Nephron (organoid): ENCODE results near the gene KIR2DL1.
"Not testable (repeated sequence)": the region's sequence is repeated elsewhere in the genome, so short reads cannot be mapped to it uniquely, and the experiment has no call there.

Experiments
- H3K27ac Mint-ChIP-seq, 3 experiments: 2 replicates each; pipeline ENCODE4 v1.8.0; 2020; ENCODE audit warnings: mixed read lengths in 3 of 3, mild to moderate bottlenecking in 2 of 3, moderate library complexity in 1 of 3
- H3K27me3 Mint-ChIP-seq: 2 replicates; pipeline ENCODE4 v1.8.0; 2021; ENCODE audit warnings: low read depth, mild to moderate bottlenecking, moderate library complexity, mixed read lengths
- H3K36me3 Mint-ChIP-seq: 2 replicates; pipeline ENCODE4 v1.8.0; 2020; ENCODE audit warnings: low read depth, mixed read lengths
- H3K4me1 Mint-ChIP-seq: 2 replicates; pipeline ENCODE4 v1.8.0; 2020; ENCODE audit warnings: mixed read lengths
- H3K4me3 Mint-ChIP-seq, 3 experiments: 2 replicates each; pipeline ENCODE4 v1.8.0; 2020; ENCODE audit warnings: mild to moderate bottlenecking in 3 of 3, mixed read lengths in 3 of 3, moderate library complexity in 2 of 3
- H3K9me3 Mint-ChIP-seq: 2 replicates; pipeline ENCODE4 v1.8.0; 2020; ENCODE audit warnings: mixed read lengths
- CTCF ChIP-seq, 3 experiments: fragments of 200-600 bp; sonication (generic); IDR thresholded peaks; one replicate each; pipeline ENCODE4 v1.5.0; 2021; ENCODE audit warnings: antibody characterized with exemption in 3 of 3; ENCODE audit not compliant: unreplicated experiment in 3 of 3

The KIR2DL1 gene

GRCh38 chr19:54769646-54770045, at the start of gene KIR2DL1:
KIR2DL1 (plus strand) TSS chr19:54769793; CDS start chr19:54769851, 58 bp downstream.
- H3K36me3 Mint-ChIP-seq, H3K27me3 Mint-ChIP-seq, H3K27ac Mint-ChIP-seq, H3K4me3 Mint-ChIP-seq, H3K4me1 Mint-ChIP-seq: not testable (repeated sequence)
- peaks cover 70% of the 10 kb centered on the region for H3K9me3 Mint-ChIP-seq

GRCh38 chr19:54724142-54724541, 45.5 kb upstream of the KIR2DL1 start, which contains the start of gene KIR3DL3:
KIR3DL3 (plus strand) TSS chr19:54724442; CDS start chr19:54724497, 55 bp downstream.
- H3K27ac Mint-ChIP-seq: no peak within 1 kb of the TSS
- peaks cover 8% of the 10 kb centered on the region for H3K36me3 Mint-ChIP-seq
- TF ChIP-seq CTCF (IDR thresholded peaks at IDR 0.05; ENCODE audit: unreplicated experiment in 3 of 3): no peak
- no peak within 1 kb of the TSS for H3K4me3 Mint-ChIP-seq
- H3K27me3 Mint-ChIP-seq: peaks cover 7% of the 10 kb centered on the region
- H3K9me3 Mint-ChIP-seq: peaks cover 84% of the 10 kb centered on the region
- H3K4me1 Mint-ChIP-seq: no peaks in the 10 kb centered on the region

- peaks cover 81% of the 10 kb centered on the region for H3K9me3 Mint-ChIP-seq
- TF ChIP-seq CTCF (IDR thresholded peaks at IDR 0.05; ENCODE audit: unreplicated experiment in 3 of 3): no peak
- H3K4me1 Mint-ChIP-seq: no peaks in the 10 kb centered on the region
- H3K36me3 Mint-ChIP-seq: peaks cover 9% of the 10 kb centered on the region
- no peak overlapping the region for H3K4me3 Mint-ChIP-seq
- H3K27me3 Mint-ChIP-seq: peaks cover 7% of the 10 kb centered on the region
- no peak overlapping the region for H3K27ac Mint-ChIP-seq
These were observed 44.9 kb upstream of the KIR2DL1 start for GRCh38 chr19:54724644-54725043.

GRCh38 chr19:54725321-54725720, 44.3 kb upstream of the KIR2DL1 start:
- no peak for TF ChIP-seq CTCF (IDR thresholded peaks at IDR 0.05; ENCODE audit: unreplicated experiment in 3 of 3)
- H3K4me3 Mint-ChIP-seq: no peak overlapping the region
- peaks cover 7% of the 10 kb centered on the region for H3K27me3 Mint-ChIP-seq
- H3K36me3 Mint-ChIP-seq: peaks cover 9% of the 10 kb centered on the region
- H3K27ac Mint-ChIP-seq: no peak overlapping the region
- H3K4me1 Mint-ChIP-seq: no peaks in the 10 kb centered on the region
- H3K9me3 Mint-ChIP-seq: peaks cover 80% of the 10 kb centered on the region

GRCh38 chr19:54727562-54727961, 42.0 kb upstream of the KIR2DL1 start:
- no peaks in the 10 kb centered on the region for H3K4me1 Mint-ChIP-seq

GRCh38 chr19:54728167-54728566, 41.4 kb upstream of the KIR2DL1 start:
- peaks cover 9% of the 10 kb centered on the region for H3K36me3 Mint-ChIP-seq

More at GRCh38 chr19:54727562-54727961, 42.0 kb upstream of the KIR2DL1 start:
- TF ChIP-seq CTCF (IDR thresholded peaks at IDR 0.05; ENCODE audit: unreplicated experiment in 3 of 3): no peak
- Mint-ChIP-seq H3K36me3 (peaks cover 9% of the 10 kb centered on the region), H3K27me3 (peaks cover 7% of the 10 kb centered on the region), H3K9me3 (peaks cover 82% of the 10 kb centered on the region), H3K4me3 (no peak overlapping the region), H3K27ac (no peak overlapping the region)

More at GRCh38 chr19:54728167-54728566, 41.4 kb upstream of the KIR2DL1 start:
- H3K9me3 Mint-ChIP-seq: peaks cover 82% of the 10 kb centered on the region
- no peak overlapping the region for H3K27ac Mint-ChIP-seq
- peaks cover 7% of the 10 kb centered on the region for H3K27me3 Mint-ChIP-seq
- no peak overlapping the region for H3K4me3 Mint-ChIP-seq
- H3K4me1 Mint-ChIP-seq: no peaks in the 10 kb centered on the region
- no peak for TF ChIP-seq CTCF (IDR thresholded peaks at IDR 0.05; ENCODE audit: unreplicated experiment in 3 of 3)
